Uterus (tissue), 2 donors: ENCODE measurements around the gene WWOX.

Experiments
- POLR2A ChIP-seq, 2 donors: fragments of 450-650 bp; IDR thresholded peaks; one replicate each; pipeline ENCODE4 v1.6.1; 2016; ENCODE audit warnings: antibody characterized with exemption in 2 of 2, mild to moderate bottlenecking in 1 of 2, moderate library complexity in 1 of 2
- TF ChIP-seq, protein P1 (sequence below), 4 experiments: fragments of 200-600 bp in 2 of 4; fragments of 450-650 bp in 2 of 4; sonication (generic) in 2 of 4; IDR thresholded peaks; one replicate each; pipeline ENCODE4 v1.5.1; 2016 to 2019; ENCODE audit warnings: antibody characterized with exemption in 4 of 4, mild to moderate bottlenecking in 2 of 4, moderate library complexity in 1 of 4

DNA sequence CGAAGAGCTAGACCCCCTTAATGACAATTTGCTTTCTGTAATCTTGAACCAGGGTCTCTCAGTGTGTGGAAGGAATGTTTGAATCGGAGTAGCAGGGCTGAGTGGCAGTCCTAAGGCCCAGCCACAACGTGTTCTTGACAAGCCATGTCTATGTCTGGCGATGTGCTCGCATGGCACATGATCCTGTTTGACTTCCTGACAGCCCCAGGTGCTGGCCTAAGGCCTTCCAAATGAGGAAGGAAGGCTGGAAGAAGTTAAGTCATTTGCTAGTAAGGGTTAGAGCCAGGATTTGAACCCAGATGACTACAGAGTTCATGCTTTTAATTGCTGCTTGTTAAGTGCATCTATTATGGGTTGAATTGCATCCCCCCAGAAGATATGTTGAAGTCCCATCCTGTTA, 1014.4 kb downstream of the WWOX start:
- no peak for TF ChIP-seq POLR2A (IDR thresholded peaks at IDR 0.05)
- TF ChIP-seq, protein P1, sequence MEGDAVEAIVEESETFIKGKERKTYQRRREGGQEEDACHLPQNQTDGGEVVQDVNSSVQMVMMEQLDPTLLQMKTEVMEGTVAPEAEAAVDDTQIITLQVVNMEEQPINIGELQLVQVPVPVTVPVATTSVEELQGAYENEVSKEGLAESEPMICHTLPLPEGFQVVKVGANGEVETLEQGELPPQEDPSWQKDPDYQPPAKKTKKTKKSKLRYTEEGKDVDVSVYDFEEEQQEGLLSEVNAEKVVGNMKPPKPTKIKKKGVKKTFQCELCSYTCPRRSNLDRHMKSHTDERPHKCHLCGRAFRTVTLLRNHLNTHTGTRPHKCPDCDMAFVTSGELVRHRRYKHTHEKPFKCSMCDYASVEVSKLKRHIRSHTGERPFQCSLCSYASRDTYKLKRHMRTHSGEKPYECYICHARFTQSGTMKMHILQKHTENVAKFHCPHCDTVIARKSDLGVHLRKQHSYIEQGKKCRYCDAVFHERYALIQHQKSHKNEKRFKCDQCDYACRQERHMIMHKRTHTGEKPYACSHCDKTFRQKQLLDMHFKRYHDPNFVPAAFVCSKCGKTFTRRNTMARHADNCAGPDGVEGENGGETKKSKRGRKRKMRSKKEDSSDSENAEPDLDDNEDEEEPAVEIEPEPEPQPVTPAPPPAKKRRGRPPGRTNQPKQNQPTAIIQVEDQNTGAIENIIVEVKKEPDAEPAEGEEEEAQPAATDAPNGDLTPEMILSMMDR (IDR thresholded peaks at IDR 0.05) = no peak
